Stomach (tissue), 9 donors: ENCODE data around the gene FAM120A. TPM values are rescaled to one million over a fixed set of nuclear protein-coding genes. Genes with fewer than 3 reads are reported as not detected.

Source experiments
- DNase-seq, 2 donors: peaks; one replicate each; pipeline versions ENCODE4 v3.0.0 to v3.0.0-alpha.2; 2013 to 2019
- H3K27ac ChIP-seq, 5 donors: fragments of 200-600 bp in 4 of 5; sonication (generic) in 4 of 5; one replicate each; pipeline ENCODE4 v1.5.1; 2013 to 2019; ENCODE audit warnings: mild to moderate bottlenecking in 1 of 5, moderate library complexity in 1 of 5
- H3K27me3 ChIP-seq, 3 donors: fragments of 200-600 bp; sonication (generic); one replicate each; pipeline ENCODE4 v1.5.1; 2017 to 2019; ENCODE audit warnings: mixed run types in 1 of 3
- H3K36me3 ChIP-seq, 4 donors: fragments of 200-600 bp; sonication (generic); 1 replicate in 3 of 4; 2 replicates in 1 of 4; pipeline ENCODE4 v1.5.1; 2016 to 2019
- H3K4me1 ChIP-seq, 4 donors: fragments of 200-600 bp; sonication (generic); one replicate each; pipeline ENCODE4 v1.5.1; 2016 to 2019
- H3K4me3 ChIP-seq, 4 donors: fragments of 200-600 bp; sonication (generic) in 3 of 4; one replicate each; pipeline ENCODE4 v1.5.1; 2016 to 2019; ENCODE audit warnings: mild to moderate bottlenecking in 1 of 4
- H3K9me3 ChIP-seq, 4 donors: fragments of 200-600 bp; sonication (generic); one replicate each; pipeline ENCODE4 v1.5.1; 2016 to 2019
- EP300 ChIP-seq: sonication (generic); formaldehyde crosslinking; IDR thresholded peaks from one replicate; pipeline ENCODE4 v1.6.1; 2017; ENCODE audit warnings: antibody characterized with exemption
- POLR2A ChIP-seq, 4 donors: fragments of 450-650 bp; IDR thresholded peaks; one replicate each; pipeline ENCODE4 v1.6.1; 2016; ENCODE audit warnings: antibody characterized with exemption in 4 of 4, control low read depth in 2 of 4, mild to moderate bottlenecking in 1 of 4, moderate library complexity in 1 of 4
- POLR2AphosphoS5 ChIP-seq, 3 donors: sonication (generic); formaldehyde crosslinking; IDR thresholded peaks; one replicate each; pipeline ENCODE4 v1.6.1; 2016; ENCODE audit warnings: antibody characterized with exemption in 3 of 3
- WGBS, 5 donors: extraction: QIAGEN DNeasy Blood & Tissue Kit in 3 of 5; methylation state at CpG; one replicate each; pipeline versions ENCODE4 v1.1.5 to v1.1.7; 2013 to 2018; 5-methylcytosine and 5-hydroxymethylcytosine counted together
- intact Hi-C: fragments of 100-400 bp; cut with DNase I; formaldehyde crosslinking; loops from one replicate; pipeline ENCODE4 v1.15.1; 2023; ENCODE audit warnings: low total_unique reads
- polyA plus RNA-seq, 3 donors: library from polyadenylated mRNA; stranded (reverse); fragments of 200-250 nt; gene quantifications; one replicate each; pipeline ENCODE4 v1.2.3, GENCODE V29; 2013
- total RNA-seq, 5 donors: library from RNA; depleted of rRNA; stranded (reverse); fragments of >200 nt; gene quantifications; one replicate each; pipeline versions ENCODE4 v1.1.0 to v1.2.3, GENCODE V29; 2014 to 2016
- TF ChIP-seq, protein P1 (sequence below), 7 experiments: fragments of 450-650 bp in 4 of 7; fragments of 200-600 bp in 3 of 7; sonication (generic) in 3 of 7; IDR thresholded peaks; one replicate each; pipeline ENCODE4 v1.5.1; 2016 to 2019; ENCODE audit warnings: antibody characterized with exemption in 7 of 7, control low read depth in 2 of 7, mild to moderate bottlenecking in 1 of 7
- donor health status: healthy with polysubstance abuse.
- donor health status: Bipolar disorder and iron deficiency.
- donor health status: healthy.

Gene FAM120A
- total and polyA plus RNA-seq, 8 donors = 35.8 to 192 (median 92.1) TPM

GRCh38 chr9:93501406-93501805, 49.9 kb downstream of the FAM120A start:
- Histone ChIP-seq H3K27ac (peak overlapping the region; percentile 1 to 80 (median 41)), H3K27me3 (no peaks in the 10 kb centered on the region), H3K9me3 (no peaks in the 10 kb centered on the region), H3K4me1 (peaks cover 9 to 61% (median 32%) of the 10 kb centered on the region in 4 donors), H3K36me3 (peaks cover 29 to 49% (median 45%) of the 10 kb centered on the region in 4 donors), H3K4me3 (peak overlapping the region; percentile 17 to 32 (median 24))
- 42 to 54% (median 49%) methylated on average over 4 of the region's 4 CpGs for WGBS, 5 donors
- TF ChIP-seq POLR2AphosphoS5 (IDR thresholded peaks at IDR 0.05) = no peak
- no peak for TF ChIP-seq POLR2A (IDR thresholded peaks at IDR 0.05)
- no peak for TF ChIP-seq EP300
- TF ChIP-seq, protein P1, sequence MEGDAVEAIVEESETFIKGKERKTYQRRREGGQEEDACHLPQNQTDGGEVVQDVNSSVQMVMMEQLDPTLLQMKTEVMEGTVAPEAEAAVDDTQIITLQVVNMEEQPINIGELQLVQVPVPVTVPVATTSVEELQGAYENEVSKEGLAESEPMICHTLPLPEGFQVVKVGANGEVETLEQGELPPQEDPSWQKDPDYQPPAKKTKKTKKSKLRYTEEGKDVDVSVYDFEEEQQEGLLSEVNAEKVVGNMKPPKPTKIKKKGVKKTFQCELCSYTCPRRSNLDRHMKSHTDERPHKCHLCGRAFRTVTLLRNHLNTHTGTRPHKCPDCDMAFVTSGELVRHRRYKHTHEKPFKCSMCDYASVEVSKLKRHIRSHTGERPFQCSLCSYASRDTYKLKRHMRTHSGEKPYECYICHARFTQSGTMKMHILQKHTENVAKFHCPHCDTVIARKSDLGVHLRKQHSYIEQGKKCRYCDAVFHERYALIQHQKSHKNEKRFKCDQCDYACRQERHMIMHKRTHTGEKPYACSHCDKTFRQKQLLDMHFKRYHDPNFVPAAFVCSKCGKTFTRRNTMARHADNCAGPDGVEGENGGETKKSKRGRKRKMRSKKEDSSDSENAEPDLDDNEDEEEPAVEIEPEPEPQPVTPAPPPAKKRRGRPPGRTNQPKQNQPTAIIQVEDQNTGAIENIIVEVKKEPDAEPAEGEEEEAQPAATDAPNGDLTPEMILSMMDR (IDR thresholded peaks at IDR 0.05) = no peak
- peak in 1 of 2 donors; percentile 20 for DNase-seq
- intact Hi-C loops = no loop called here

DNA sequence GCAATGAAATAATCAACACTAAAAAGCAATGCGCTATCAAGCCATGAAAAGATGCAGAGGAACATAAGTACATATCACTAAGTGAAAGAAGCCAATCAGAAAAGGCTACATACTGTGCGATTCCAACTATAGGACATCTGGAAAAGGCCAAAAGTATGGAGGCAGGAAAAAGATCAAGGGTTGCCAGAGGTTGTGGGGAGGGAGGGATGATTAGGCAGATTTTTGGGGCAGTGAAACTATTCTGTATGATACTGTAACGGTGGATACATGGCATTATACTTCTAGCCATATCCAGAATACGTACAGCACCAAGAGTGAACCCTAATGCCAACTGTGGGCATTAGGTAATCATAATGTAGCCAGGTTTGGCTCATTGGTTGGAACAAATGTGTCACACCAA, 51.9 kb downstream of the FAM120A start:
- peaks cover 9 to 59% (median 32%) of the 10 kb centered on the region in 4 donors for H3K4me1 ChIP-seq
- H3K27me3 ChIP-seq = no peaks in the 10 kb centered on the region
- no peak overlapping the region for H3K4me3 ChIP-seq
- no peak for TF ChIP-seq POLR2AphosphoS5 (IDR thresholded peaks at IDR 0.05)
- no peak for TF ChIP-seq POLR2A (IDR thresholded peaks at IDR 0.05)
- TF ChIP-seq, protein P1 (IDR thresholded peaks at IDR 0.05) = no peak
- TF ChIP-seq EP300 = no peak
- WGBS, 5 donors = 93 to 98% (median 97%) methylated on average over 4 of the region's 4 CpGs
- H3K27ac ChIP-seq = no peak overlapping the region
- intact Hi-C loops = no loop called here
- peaks cover 15 to 29% (median 26%) of the 10 kb centered on the region in 4 donors for H3K36me3 ChIP-seq
- no peak for DNase-seq
- no peaks in the 10 kb centered on the region for H3K9me3 ChIP-seq

GRCh38 chr9:93505541-93506132, 54.2 kb downstream of the FAM120A start:
- DNase-seq = no peak
- TF ChIP-seq POLR2AphosphoS5 (IDR thresholded peaks at IDR 0.05) = no peak
- TF ChIP-seq, protein P1 (IDR thresholded peaks at IDR 0.05) = no peak
- no peak for TF ChIP-seq POLR2A (IDR thresholded peaks at IDR 0.05)
- no peak for TF ChIP-seq EP300
- H3K4me1 ChIP-seq = peaks cover 3 to 51% (median 33%) of the 10 kb centered on the region in 4 donors
- no peaks in the 10 kb centered on the region for H3K9me3 ChIP-seq
- 74 to 81% (median 76%) methylated on average over 4 of the region's 4 CpGs for WGBS, 5 donors
- H3K27me3 ChIP-seq = no peaks in the 10 kb centered on the region
- intact Hi-C loops = no loop called here
- peaks cover 0 to 9% (median 7%) of the 10 kb centered on the region in 4 donors for H3K36me3 ChIP-seq
- H3K27ac ChIP-seq = peak overlapping the region in 2 of 5 donors; percentile 71 to 85
- no peak overlapping the region for H3K4me3 ChIP-seq

- Histone ChIP-seq H3K36me3 (peaks cover 0 to 9% (median 6%) of the 10 kb centered on the region in 4 donors), H3K4me3 (no peak overlapping the region), H3K9me3 (no peaks in the 10 kb centered on the region), H3K27me3 (no peaks in the 10 kb centered on the region), H3K4me1 (peaks cover 5 to 55% (median 36%) of the 10 kb centered on the region in 4 donors), H3K27ac (no peak overlapping the region)
- intact Hi-C loops = no loop called here
- no peak for DNase-seq
- WGBS, 5 donors = 78 to 91% (median 88%) methylated on average over 2 of the region's 2 CpGs
- TF ChIP-seq, protein P1 (IDR thresholded peaks at IDR 0.05) = no peak
- TF ChIP-seq POLR2A (IDR thresholded peaks at IDR 0.05) (no peak), POLR2AphosphoS5 (IDR thresholded peaks at IDR 0.05) (no peak), EP300 (no peak)
These were observed 56.3 kb downstream of the FAM120A start for GRCh38 chr9:93507768-93508167.
